ENCODE results near the gene KIR3DL1. TPM values are rescaled to one million over a fixed set of nuclear protein-coding genes. Genes with fewer than 3 reads are reported as not detected.
"Not testable (repeated sequence)": the region's sequence is repeated elsewhere in the genome, so short reads cannot be mapped to it uniquely, and the experiment has no call there.

KIR3DL1 gene
- total RNA-seq, 1 experiment from 2014 or later: not detected

- ChIA-PET POLR2A (no interaction called here), CTCF (no interaction called here)
- no peak for TF ChIP-seq CTCF (IDR thresholded peaks at IDR 0.05; ENCODE audit: unreplicated experiment)
- no peaks in the 10 kb centered on the region for H3K27me3 Mint-ChIP-seq (ENCODE audit: insufficient read depth, unreplicated experiment)
- no TSS peak for BruUV-seq (replicated peaks)
- H3K4me3 Mint-ChIP-seq (ENCODE audit: unreplicated experiment): no peak overlapping the region
- intact Hi-C loops (cut with micrococcal nuclease): no loop called here
- H3K4me1 Mint-ChIP-seq (ENCODE audit: insufficient read depth, unreplicated experiment): no peaks in the 10 kb centered on the region
- peaks cover 48% of the 10 kb centered on the region for H3K9me3 Mint-ChIP-seq (ENCODE audit: unreplicated experiment)
- H3K36me3 Mint-ChIP-seq (ENCODE audit: insufficient read depth, unreplicated experiment): no peaks in the 10 kb centered on the region
- no peak for DNase-seq (ENCODE audit: unreplicated experiment)
- no peak overlapping the region for H3K27ac Mint-ChIP-seq (ENCODE audit: low read depth, unreplicated experiment)
Observed at GRCh38 chr19:54804571-54804970, 11.7 kb upstream of the KIR3DL1 start.

DNA sequence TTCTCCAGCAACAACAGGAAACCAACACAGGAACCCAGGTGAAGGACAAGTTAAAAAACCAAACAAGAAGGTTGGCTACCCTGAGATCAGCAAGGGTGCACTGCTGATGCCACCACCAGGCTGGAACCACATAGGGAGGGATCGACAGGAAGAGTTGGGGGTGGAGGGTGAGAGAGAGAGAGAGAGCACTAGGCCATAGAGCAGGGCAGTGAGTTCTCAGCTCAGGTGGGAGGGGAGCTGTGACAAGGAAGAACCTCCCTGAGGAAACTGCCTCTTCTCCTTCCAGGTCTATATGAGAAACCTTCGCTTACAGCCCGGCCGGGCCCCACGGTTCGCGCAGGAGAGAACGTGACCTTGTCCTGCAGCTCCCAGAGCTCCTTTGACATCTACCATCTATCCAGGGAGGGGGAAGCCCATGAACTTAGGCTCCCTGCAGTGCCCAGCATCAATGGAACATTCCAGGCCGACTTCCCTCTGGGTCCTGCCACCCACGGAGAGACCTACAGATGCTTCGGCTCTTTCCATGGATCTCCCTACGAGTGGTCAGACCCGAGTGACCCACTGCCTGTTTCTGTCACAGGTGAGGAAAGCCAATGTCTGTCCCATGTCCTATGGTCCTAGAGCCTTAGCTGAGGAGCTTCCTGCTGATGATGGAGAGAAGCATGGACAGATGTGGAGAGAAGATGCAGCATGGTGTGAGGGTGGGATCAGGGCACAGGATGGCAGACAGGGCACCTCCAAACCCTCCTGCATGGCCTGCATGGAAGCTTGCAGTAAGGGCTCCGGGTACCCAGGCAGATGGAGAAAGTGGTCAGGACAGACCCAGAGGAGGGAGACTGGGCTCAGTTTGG is 10.4 kb upstream of the KIR3DL1 start:
- POLR2A ChIA-PET: no interaction called here
- intact Hi-C loops (cut with micrococcal nuclease): no loop called here
- CTCF ChIA-PET: interaction anchor here (0.6 kb wide), 1 partner anchor 15 kb away, joined by 3 read pairs; no protein-coding TSS in a partner anchor
- no TSS peak for BruUV-seq (replicated peaks)
- H3K9me3 Mint-ChIP-seq (ENCODE audit: unreplicated experiment): peaks cover 53% of the 10 kb centered on the region
- H3K4me3 Mint-ChIP-seq (ENCODE audit: unreplicated experiment): no peak overlapping the region
- H3K27me3 Mint-ChIP-seq (ENCODE audit: insufficient read depth, unreplicated experiment): no peaks in the 10 kb centered on the region
- no peaks in the 10 kb centered on the region for H3K4me1 Mint-ChIP-seq (ENCODE audit: insufficient read depth, unreplicated experiment)
- no peak overlapping the region for H3K27ac Mint-ChIP-seq (ENCODE audit: low read depth, unreplicated experiment)
- DNase-seq (ENCODE audit: unreplicated experiment): no peak
- TF ChIP-seq CTCF (IDR thresholded peaks at IDR 0.05; ENCODE audit: unreplicated experiment): no peak
- H3K36me3 Mint-ChIP-seq (ENCODE audit: insufficient read depth, unreplicated experiment): no peaks in the 10 kb centered on the region

DNA sequence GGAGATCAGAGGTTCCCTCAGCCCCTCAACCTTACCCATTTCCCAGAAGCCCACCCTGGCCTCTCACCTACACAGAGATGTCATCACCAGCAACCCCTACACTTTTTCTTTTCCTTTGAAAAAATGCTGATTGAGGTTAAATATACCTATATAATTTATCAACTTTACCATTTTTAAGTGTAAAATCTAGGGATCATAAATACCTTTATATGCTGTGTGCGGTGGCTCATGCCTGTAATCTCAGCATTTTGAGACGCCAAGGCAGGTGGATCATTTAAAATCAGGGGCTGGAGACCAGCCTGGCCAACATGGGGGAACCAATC is 9.8 kb upstream of the KIR3DL1 start:
- DNase-seq (ENCODE audit: unreplicated experiment): no peak
- POLR2A ChIA-PET: no interaction called here
- H3K4me3 Mint-ChIP-seq (ENCODE audit: unreplicated experiment): no peak overlapping the region
- BruUV-seq (replicated peaks): no TSS peak
- CTCF ChIA-PET: interaction anchor here (0.6 kb wide), 1 partner anchor 15 kb away, joined by 3 read pairs; no protein-coding TSS in a partner anchor
- no peaks in the 10 kb centered on the region for H3K36me3 Mint-ChIP-seq (ENCODE audit: insufficient read depth, unreplicated experiment)
- no peaks in the 10 kb centered on the region for H3K27me3 Mint-ChIP-seq (ENCODE audit: insufficient read depth, unreplicated experiment)
- H3K9me3 Mint-ChIP-seq (ENCODE audit: unreplicated experiment): peaks cover 53% of the 10 kb centered on the region
- no peak for TF ChIP-seq CTCF (IDR thresholded peaks at IDR 0.05; ENCODE audit: unreplicated experiment)
- no peak overlapping the region for H3K27ac Mint-ChIP-seq (ENCODE audit: low read depth, unreplicated experiment)
- H3K4me1 Mint-ChIP-seq (ENCODE audit: insufficient read depth, unreplicated experiment): no peaks in the 10 kb centered on the region
- intact Hi-C loops (cut with micrococcal nuclease): no loop called here

GRCh38 chr19:54814571-54814970 is 1.7 kb upstream of the KIR3DL1 start:
- POLR2A ChIA-PET: interaction anchor here (0.8 kb wide), 1 partner anchor 22 kb away, joined by 3 read pairs; no protein-coding TSS in a partner anchor

More at GRCh38 chr19:54814571-54814970, 1.7 kb upstream of the KIR3DL1 start:
- H3K27ac Mint-ChIP-seq (ENCODE audit: low read depth, unreplicated experiment); H3K36me3 Mint-ChIP-seq (ENCODE audit: insufficient read depth, unreplicated experiment); intact Hi-C loops (cut with micrococcal nuclease); H3K27me3 Mint-ChIP-seq (ENCODE audit: insufficient read depth, unreplicated experiment); DNase-seq (ENCODE audit: unreplicated experiment); BruUV-seq (replicated peaks); H3K4me3 Mint-ChIP-seq (ENCODE audit: unreplicated experiment); H3K4me1 Mint-ChIP-seq (ENCODE audit: insufficient read depth, unreplicated experiment): not testable (repeated sequence)
- CTCF ChIA-PET: interaction anchor here (0.5 to 0.6 kb wide), 2 partner anchors 275 to 487 kb away, joined by 3 to 4 read pairs; no protein-coding TSS in a partner anchor
- H3K9me3 Mint-ChIP-seq (ENCODE audit: unreplicated experiment): peaks cover 37% of the 10 kb centered on the region
